NCI-H187 treated with DMSO at 0.1 percent for 48 hours (cell line): ENCODE measurements around the gene RBM48.
"Not testable (repeated sequence)": the region's sequence is repeated elsewhere in the genome, so short reads cannot be mapped to it uniquely, and the experiment has no call there.

Source experiments
- DNase-seq: peaks from one replicate; lab custom pipeline; 2025; lab: John Stamatoyannopoulos, UW

The RBM48 gene

DNA sequence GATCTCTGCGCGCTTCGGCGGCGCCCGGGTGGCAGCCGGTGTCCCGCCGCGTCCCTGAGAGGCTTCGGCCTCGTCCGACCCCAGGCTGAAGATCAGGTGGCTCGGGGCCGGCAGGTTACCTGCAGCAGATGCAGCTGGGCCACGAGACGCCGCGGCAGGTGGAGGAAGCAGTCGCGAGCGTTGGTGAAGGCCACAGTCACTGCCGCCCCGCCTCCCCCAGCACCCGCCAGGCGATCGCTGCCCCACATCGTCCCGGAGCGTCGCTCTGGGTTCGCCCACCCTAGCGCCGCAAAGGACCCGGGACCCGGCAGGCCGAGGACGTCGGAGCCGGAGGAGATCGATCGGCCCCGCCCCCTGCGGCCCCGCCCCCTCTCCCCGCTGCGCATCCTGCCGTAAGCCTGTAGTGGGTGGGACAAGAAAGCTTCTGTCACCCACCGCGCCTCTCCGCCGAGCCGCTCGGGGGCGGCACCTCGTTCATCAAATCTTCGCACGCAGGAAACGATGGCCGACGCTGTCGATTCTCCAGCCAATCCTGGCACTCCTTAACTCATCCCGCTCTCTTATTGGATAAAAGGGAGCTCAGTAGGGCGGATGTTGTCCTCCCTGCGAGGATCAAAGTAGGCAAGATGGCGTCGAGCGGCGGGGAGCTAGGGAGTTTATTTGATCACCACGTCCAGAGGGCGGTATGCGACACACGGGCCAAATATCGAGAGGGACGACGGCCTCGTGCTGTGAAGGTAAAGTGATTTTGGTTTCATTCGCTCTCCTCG lies at the start of gene RBM48, which contains the start of gene PEX1:
TSS of gene RBM48 (plus strand) at position 608 of the 770 bp plus-strand sequence. CDS start at position 627, 19 bp downstream.
TSS of gene PEX1 (minus strand) at position 333 of the 770 bp plus-strand sequence. CDS start at position 248, 85 bp downstream.
- peak; percentile 99 for DNase-seq

DNA sequence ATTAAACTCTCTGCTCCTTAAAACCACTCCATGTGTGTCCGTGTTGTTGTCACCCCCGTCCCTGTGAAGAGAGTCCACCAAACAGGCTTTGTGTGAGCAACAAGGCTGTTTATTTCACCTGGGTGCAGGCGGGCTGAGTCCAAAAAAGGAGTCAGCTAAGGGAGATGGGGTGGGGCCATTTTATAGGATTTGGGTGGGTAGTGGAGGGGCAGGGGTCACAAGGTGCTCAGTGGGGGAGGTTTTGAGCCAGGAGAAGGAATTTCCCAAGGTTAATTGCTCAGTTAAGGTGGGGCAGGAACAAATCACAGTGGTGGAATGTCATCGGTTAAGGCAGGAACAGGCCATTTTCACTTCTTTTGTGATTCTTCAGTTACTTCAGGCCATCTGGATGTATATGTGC lies 49.4 kb upstream of the RBM48 start:
- DNase-seq, result not testable (repeated sequence)

DNA sequence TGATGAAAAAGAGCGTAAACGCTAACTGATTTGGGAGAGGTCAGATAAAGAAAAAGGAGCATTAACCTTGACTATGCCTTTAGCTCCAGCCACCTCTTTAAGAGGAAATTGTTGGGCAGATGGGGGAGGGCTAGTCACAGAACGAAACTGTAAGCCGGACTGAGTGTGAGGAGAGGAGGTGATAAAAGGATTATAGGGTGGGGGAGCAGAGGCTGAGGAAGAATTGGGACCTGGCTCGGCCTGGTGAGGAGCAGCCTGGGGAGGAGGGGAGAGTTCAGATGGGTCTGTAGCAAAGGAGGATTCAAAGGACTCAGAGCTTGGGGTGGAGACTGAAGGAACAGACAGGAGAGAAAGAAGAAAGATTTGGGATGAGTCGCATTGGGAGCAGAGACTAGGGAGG lies 45.0 kb upstream of the RBM48 start:
- DNase-seq, result not testable (repeated sequence)

DNA sequence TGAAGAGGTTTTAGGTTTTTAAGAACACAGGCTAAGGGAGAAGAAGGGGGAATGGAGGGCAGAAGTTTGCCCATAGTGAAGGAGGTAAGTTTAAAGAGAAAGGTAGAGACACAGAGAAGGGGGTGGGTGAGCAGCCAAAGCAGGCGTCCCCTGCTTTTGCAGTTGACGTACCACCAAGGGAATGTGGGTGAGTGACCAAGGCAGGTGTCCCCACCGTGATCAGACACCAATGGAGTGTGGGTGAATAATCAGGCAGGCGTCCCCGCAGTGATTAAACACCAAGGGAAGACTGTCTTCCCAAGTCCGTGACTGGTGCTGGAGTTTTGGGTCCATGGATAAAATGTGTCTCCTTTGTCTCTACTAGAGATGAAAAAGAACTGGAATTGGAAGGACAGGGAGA lies 44.4 kb upstream of the RBM48 start:
- not testable (repeated sequence) for DNase-seq

DNA sequence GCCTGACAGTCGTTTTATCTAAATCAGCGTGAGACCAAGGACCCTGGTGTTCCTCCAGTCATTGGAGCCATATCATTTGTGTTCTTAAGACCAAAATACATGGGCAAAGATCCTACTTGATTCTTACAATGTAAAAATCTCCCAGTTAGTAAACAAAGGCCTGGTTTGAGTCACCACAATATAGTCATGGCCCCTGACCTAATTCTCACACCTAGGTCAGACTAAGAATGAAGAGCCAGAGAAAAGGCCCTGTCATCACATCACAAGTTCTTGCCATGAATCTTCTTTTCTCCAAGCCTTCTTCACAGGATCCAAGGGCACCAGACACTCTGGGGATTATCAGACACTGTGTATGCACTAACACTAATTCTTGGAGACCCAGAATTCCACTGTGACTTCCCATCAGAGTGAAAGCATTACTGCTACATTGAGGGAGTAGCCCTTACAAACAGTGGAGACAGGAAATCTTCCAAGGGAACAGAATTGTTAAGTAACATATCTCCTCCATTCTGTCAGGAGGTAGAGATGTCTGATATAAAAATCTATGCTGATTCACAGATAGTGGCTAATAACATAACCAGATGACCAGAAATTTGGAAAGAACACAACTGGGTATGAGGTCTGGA lies 43.2 kb upstream of the RBM48 start:
- no peak for DNase-seq

DNA sequence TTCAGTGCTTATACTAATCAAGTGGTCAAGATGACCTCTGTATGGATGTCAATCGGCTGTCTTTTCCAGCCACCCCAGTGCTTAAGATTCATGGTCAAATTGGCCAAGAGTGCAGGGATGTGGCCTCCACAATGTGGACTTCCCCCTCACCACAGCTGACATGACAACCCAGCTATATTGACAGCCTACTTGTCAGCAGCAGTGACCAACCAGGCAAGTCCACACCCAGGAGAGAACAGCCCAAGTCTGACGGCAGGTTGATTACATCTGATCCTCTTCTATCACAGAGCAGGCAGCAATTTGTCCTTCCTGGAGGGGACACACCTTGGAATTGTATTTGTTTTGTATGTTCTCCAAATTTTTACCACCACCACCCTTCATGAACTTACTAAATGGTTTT lies 42.6 kb upstream of the RBM48 start:
- DNase-seq, result no peak

DNA sequence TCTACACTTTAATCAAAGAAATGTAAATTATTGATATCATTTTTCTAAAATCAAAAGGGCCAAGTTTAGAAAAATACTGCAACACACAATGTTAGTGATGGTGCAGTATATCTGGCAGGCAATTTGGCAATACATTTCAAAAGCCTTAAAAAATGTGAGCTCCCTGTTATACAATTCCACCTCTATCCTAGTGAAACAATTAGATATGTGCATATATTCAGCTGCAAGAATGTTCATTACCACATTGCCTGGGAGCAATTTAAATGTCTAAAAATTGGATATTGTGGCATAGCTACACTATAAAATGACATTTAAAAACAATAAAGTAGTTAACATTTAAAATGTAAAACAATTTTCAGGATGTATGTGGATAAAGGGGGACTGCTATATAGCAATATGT lies 40.8 kb upstream of the RBM48 start:
- no peak for DNase-seq

DNA sequence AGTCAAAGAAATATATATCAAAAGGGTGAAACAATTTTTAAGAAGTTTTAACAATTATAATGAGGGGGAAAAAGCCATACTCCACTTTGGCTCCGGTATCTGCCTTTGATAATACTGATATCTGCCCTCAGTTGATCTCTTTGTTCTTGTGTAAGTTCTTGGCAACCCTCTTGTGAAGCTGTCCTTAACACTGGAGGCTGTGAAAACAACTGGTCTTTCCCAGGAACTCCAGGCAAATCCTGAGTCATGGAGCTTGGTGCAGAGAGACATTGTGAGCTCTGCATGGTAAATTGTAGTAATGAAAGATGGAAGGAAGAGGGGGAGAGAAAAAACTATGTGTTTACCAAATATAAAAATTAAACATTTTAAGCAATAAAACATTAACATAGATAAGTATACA lies 39.0 kb upstream of the RBM48 start:
- DNase-seq, result no peak

DNA sequence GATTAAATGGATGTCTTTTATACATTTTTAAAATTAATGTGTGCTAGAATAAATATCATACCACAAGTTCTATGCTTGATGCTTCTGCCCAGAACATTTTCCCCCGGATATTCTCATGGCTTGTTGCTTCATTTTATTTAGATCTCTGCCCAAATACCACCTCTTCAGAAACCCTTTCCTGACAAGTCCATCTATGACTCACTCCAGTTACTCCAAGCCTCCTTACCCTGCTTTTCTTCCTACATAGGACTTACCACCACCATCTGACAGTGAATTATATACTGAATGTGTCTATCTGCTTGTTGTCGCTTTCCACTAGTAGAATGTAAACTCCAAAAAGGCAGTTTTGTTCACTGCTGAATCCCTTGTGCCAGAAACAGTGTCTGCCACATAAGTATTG lies 31.7 kb upstream of the RBM48 start:
- no peak for DNase-seq

DNA sequence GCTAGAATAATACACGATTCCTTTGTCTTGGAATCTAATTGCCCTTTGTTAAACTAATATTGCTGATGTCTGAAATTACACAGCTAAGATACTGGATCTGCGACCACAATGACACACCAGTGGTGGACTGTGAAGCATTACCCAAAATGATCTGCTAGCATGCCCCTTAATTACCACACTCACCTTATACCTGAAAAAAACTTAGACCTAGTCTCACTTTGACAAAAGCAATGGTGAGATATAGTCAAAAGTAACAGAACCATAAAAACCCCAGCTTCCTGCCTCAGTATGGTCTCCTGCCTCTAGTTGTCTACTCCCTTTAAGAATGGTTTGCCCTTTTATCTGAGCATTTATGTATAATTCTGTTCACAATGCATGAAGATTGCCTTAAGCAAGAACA lies 30.0 kb upstream of the RBM48 start:
- DNase-seq, result no peak

DNA sequence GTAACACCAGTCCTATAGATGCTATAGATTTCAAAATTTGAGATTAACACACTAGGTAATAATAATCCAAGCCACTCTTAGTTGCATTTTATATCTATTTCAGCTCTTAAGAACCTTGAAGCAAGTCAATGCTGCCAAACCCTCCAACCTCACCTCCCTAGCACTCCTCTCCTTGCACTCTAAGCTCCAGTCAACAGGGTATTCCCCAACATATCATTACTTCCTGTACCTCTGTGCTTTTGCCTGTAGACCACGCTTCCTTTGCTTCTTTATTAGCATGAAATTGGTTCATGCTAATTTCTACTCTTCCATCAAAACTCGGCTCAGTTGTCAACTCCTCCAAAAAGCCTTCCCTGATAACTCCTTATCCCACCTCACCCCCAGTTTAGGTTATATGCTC lies 24.8 kb upstream of the RBM48 start:
- no peak for DNase-seq

DNA sequence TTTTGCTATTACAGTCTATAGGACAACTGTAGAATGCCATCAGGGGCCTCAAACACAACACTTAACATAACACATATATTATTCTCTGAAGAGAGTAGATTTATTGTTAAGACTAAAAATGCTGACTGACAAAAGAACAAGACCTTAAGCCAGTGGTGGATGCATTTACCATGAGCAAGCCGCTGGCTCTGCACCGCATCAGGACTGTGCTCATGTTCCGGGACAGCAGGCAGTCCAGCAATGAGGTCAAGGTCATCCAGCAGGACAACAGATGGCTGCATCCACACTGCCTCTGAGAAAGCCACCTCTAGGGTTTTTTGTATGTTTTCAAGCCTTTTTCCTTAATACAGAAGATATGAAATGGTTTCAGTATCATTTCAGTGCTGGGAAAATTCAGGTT lies 24.0 kb upstream of the RBM48 start:
- DNase-seq, result no peak

DNA sequence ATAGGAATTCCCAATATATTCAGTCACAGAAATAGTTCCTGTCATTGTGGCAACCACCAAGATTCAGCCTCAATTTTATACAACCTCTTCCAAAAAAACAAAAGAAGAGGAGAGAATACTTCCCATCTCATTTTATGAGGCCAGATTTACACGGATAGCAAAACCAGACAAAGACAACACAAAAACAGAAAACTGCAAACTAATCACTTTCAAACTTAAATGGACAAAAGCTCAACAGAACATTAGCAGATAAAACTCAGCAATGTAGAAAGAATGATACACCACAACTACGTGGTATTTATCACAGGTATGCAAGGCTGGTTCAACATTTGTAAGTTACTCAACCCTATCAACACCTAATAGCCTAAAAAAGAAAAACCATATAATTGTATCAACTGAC lies 22.2 kb upstream of the RBM48 start:
- no peak for DNase-seq

DNA sequence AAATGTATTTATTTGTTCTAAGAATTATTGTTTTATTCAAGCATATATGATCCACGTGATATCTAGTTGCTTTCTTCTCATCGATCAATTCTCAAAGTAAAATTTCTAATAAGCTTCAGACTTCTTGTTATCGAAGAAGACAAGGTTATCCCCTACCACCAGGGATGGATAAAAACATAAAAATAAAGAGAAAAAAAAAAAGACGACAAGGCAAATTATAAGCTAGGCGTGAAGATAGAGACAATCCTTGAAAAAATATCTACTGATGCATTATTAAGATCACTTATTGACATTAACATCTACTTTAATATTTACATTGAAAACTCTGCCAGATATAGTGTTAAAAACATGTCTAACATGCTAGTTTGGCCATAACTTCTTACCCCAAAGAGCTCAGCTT lies 19.6 kb upstream of the RBM48 start:
- no peak for DNase-seq

DNA sequence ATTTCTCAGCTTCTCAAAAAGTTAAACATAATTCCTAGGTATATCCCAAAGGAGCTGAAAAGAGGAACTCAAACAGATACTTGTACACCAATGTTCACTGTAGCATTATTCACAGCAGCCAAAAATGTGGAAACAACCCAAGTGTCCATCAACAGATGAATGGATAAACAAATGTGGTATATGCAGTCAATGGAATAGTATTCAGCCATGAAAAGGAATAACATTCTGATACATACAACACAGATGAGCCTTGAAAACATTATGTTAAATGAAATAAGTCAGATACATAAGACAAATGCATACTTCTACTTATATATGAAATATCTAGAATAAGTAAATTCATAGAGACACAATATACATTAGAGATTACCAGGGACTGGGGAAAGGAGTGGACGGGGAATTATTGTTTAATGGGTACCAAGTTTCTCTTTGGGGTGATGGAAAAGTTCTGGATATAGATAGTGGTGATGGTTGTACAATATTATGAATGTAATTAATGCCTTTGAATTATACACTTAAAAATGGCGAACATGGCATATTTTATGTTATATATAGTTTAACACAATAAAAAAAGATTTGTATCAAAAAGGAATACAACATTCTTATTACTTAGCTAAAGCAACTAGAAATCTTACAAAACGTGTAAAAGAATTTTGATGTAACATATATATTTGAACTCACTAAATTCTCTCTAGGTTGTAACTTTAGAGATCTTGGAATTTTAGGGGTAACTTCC lies 15.3 kb upstream of the RBM48 start:
- DNase-seq, result no peak

DNA sequence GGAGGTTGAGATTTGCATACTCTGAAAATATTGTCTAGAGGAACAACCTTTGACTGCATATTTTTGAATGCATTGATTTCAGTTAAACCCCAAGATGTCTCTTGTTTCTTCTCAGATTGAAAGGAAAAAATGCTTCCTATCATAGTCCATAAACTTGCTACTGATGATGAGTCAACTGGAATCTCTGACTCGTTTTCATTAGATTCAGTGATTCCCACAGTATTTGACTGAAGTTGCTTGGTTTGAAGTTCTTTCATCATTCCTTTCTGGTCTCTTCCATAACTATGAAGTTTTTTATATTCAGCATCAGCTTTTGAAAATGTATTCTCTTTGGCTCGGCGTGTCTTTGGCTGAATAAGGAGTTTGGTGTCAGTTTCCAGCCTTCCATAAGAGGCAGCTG lies 11.0 kb upstream of the RBM48 start:
- DNase-seq, result no peak

DNA sequence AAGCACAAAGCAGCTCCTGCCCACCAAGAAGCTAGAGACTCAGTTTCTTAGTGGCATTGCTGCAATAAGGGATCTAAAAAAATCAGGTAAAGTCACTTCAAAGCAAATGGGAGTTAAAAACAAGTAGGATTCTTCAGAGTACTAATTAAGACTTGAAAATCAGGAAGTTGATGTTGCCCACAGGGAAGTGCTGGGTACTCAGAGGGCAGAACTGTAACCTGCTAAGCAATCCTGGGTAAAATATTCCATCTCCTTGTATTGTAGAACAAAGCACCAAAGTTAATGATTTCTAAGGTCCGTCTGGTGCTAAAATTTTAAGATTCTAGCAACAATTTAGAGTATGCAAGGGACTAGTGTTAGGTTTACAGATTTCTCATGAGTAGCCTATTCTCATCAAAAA lies 8.6 kb upstream of the RBM48 start:
- DNase-seq, result no peak

DNA sequence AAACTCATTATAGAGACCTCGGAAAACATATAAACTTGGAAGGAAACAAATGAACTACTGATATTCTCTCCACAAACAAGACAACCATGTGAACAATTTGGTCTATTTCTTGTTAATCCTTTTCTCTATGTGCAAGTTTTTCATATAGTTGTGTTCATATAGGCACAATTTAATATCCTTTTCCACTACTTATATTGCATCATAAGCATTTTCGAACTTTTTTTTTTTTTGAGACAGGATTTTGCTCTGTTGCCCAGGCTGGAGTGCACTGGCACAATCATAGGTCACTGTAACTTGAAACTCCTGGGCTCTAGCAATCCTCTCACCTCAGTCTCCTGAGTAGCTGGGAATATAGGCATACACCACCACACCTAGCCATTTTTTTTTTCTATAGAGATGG lies 5.5 kb upstream of the RBM48 start:
- DNase-seq, result no peak

DNA sequence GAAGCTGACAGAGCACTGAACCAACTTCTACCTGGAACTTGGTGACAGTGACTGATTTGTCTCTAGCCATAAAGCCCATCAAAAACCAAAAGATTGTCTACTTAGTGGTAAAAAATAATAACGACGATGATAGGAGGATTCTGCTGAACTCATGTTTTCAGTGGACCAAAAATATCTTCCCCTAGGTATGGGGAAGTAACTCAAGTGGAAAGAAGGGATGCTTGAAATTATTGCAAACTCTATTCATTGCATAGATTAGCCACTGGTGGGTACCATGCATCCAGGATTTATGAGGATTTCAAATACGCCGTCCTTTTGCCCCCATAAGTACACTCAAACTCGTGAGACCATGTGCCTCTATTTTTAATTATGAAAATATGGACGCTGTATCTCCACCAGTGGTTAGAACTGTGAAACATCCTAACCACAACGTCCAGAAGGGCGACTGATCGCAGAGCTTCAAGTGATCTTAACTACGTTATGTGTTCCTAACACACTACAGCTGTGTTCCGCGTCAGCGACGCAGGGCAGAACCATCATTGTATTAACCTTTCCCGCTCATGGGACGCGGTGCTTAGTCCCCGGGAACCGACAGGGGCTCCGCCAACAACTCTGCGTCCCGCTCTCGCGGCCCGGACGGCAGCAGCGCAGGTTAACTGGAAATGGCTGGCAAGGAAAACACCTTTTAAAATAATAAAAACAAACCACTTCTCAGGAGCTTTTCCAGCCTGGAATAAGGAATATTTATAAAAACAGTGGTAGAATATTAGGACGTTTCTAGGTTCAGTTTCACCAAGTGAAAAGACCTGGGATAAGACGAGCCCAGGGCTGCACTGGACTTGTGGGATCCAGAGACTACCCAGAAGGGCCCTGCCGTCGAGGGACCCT lies 1.1 kb upstream of the RBM48 start:
- DNase-seq, result no peak

DNA sequence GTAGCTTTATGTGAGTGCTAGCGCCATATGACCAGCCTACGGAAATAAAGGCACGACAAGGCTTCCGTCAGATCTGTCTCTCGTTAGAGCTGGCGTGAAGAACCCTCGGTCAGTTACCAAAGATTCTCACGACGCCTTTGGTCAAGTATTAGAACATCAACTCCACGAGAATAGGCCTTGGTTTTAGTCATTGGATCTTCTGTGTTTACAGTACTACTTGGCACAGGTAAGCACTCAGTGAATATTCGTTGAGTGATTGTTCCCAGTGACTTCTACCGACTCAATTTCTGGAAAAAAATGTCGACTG lies 316 bp downstream of the RBM48 start:
- no peak for DNase-seq

DNA sequence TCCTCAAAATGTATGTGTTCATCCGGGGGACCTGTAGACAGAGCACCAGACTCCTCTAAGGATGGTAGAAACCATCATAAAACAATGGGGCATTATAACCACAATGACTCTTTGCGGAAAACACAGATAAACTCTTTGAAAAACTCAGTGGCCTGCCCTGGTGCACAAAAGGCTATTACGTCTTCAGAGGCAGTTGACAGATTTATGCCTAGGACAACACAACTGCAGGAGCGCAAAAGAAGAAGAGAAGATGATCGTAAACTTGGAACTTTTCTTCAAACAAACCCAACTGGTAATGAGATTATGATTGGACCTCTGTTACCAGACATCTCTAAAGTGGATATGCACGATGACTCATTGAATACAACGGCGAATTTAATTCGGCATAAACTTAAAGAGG lies 6.0 kb downstream of the RBM48 start:
- DNase-seq, result no peak

DNA sequence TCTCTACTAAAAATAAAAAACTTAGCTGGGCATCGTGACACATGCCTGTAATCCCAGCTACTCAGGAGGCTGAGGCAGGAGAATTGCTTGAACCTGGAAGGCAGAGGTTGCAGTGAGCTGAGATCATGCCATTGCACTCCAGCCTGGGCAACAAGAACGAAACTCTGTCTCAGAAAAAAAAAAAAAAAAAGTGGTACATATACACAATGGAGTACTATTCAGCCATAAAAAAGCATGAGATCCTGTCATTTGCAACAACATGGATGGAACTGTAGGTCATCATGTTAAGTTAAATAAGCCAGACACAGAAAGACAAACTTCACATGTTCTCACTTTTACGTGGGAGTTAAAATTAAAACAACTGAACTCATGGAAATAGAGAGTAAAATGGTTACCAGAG lies 14.9 kb downstream of the RBM48 start:
- DNase-seq, result not testable (repeated sequence)
